Heart left ventricle (tissue), 16 donors: Measurements from ENCODE around the gene CUBN. TPM values are rescaled to one million over a fixed set of nuclear protein-coding genes. Genes with fewer than 3 reads are reported as not detected.

Experiments
- ATAC-seq, 4 donors: fragments of 200-7000 bp; cut with Tn5 transposase; one replicate each; pipeline ENCODE4 v1.9.1; 2020 to 2022; ENCODE audit warnings: moderate library complexity in 4 of 4, mild to moderate bottlenecking in 3 of 4, moderate number of reproducible peaks in 1 of 4
- DNase-seq, 5 donors: peaks; one replicate each; pipeline ENCODE4 v3.0.0-alpha.2; 2020
- H3K27ac ChIP-seq, 12 donors: fragments of 200-600 bp; sonication (generic) in 4 of 12; one replicate each; pipeline versions ENCODE4 v1.5.0 to v1.8.0; 2016 to 2022; ENCODE audit warnings: mild to moderate bottlenecking in 2 of 12
- H3K27me3 ChIP-seq, 9 donors: fragments of 200-600 bp; sonication (generic) in 2 of 9; one replicate each; pipeline versions ENCODE4 v1.5.1 to v1.8.0; 2016 to 2022; ENCODE audit warnings: mild to moderate bottlenecking in 3 of 9
- H3K36me3 ChIP-seq, 9 donors: fragments of 200-600 bp; sonication (generic) in 2 of 9; one replicate each; pipeline versions ENCODE4 v1.5.0 to v1.8.0; 2018 to 2022; ENCODE audit warnings: mild to moderate bottlenecking in 2 of 9
- H3K4me1 ChIP-seq, 12 donors: fragments of 200-600 bp; sonication (generic) in 4 of 12; one replicate each; pipeline versions ENCODE4 v1.5.0 to v1.8.0; 2016 to 2022; ENCODE audit warnings: mild to moderate bottlenecking in 3 of 12
- H3K4me3 ChIP-seq, 12 donors: fragments of 200-600 bp; sonication (generic) in 4 of 12; one replicate each; pipeline versions ENCODE4 v1.5.0 to v1.8.0; 2017 to 2022; ENCODE audit warnings: mild to moderate bottlenecking in 9 of 12, moderate library complexity in 4 of 12
- H3K9me3 ChIP-seq, 12 donors: fragments of 200-600 bp; sonication (generic) in 4 of 12; one replicate each; pipeline versions ENCODE4 v1.5.0 to v1.8.0; 2016 to 2022; ENCODE audit warnings: mild to moderate bottlenecking in 1 of 12
- CTCF ChIP-seq, 12 donors: fragments of 200-600 bp; sonication (generic) in 4 of 12; IDR thresholded peaks; one replicate each; pipeline versions ENCODE4 v1.5.0 to v1.8.0; 2018 to 2022; ENCODE audit warnings: antibody characterized with exemption in 12 of 12, mild to moderate bottlenecking in 5 of 12
- POLR2A ChIP-seq, 2 donors: fragments of 450-650 bp; IDR thresholded peaks; one replicate each; pipeline ENCODE4 v1.6.1; 2017; ENCODE audit warnings: antibody characterized with exemption in 2 of 2, mild to moderate bottlenecking in 2 of 2, moderate library complexity in 2 of 2
- WGBS, 4 donors: extraction: QIAGEN DNeasy Blood & Tissue Kit in 2 of 4; methylation state at CpG; one replicate each; pipeline versions ENCODE4 v1.1.5 to v1.1.7; 2013 to 2018; 5-methylcytosine and 5-hydroxymethylcytosine counted together
- intact Hi-C, 10 donors: fragments of 100-400 bp; cut with DNase I; formaldehyde crosslinking; loops; one replicate each; pipeline versions ENCODE4 v1.11.1 to v1.14.2; 2022
- polyA plus RNA-seq, 2 donors: library from polyadenylated mRNA; stranded (reverse); fragments of 200-250 nt; gene quantifications; one replicate each; pipeline ENCODE4 v1.2.3, GENCODE V29; 2013
- total RNA-seq, 9 donors: library from RNA; depleted of rRNA in 2 of 9; stranded (reverse); fragments of >200 nt in 2 of 9; fragmentation: NEBNext Ultra II Directional in 3 of 9; extraction: Animal tissue kit (Norgen Biotek cat#: 25700) in 3 of 9; gene quantifications; one replicate each; pipeline versions ENCODE4 v1.1.0 to v1.2.4, GENCODE V29; 2016 to 2023
- donor health status: ischemic (EF 13 %, LVEDD 7.1; RV severe dilation, severe dysfunction).
- donor health status: healthy with polysubstance abuse.
- donor health status: DM: no; HTN: yes; CAD: no.
- donor health status: DM: no; HTN: no; CAD: no.
- donor health status: ischemic (EF 25% LVEDD 6.9; RV normal size, moderate dysfunction).
- donor health status: ischemic (EF 25% LVEDD 5.7; RV mildly dilated, moderate dysfunction).
- donor health status: healthy.
- donor health status: DM: yes; HTN: yes; CAD: no.
- donor health status: ischemic (EF 35%, LVEDD 5.7; RV mildly dilated, moderate dysfunction).
- donor health status: nonischemic (EF 11% LVEDD 7.7; RV severe dilation, severe dysfunction).
- donor health status: DM: yes; HTN: yes; CAD: no.
- donor health status: PGD.
- donor health status: ischemic (EF 29% LVEDD 5.4; RV normal size, mild dysfunction).
- donor health status: nonischemic (EF 23%, LVEDD 6.1; RV moderate dilation, normal function).

Gene CUBN
- total and polyA plus RNA-seq, 11 donors: 0.07 to 1.5 (median 0.44) TPM

GRCh38 chr10:17147884-17148489, 18.4 kb upstream of the CUBN start:
- intact Hi-C loops: no loop called here
- H3K4me3 ChIP-seq: no peak overlapping the region
- no peak overlapping the region for H3K27ac ChIP-seq
- WGBS, 4 donors: 80 to 90% (median 88%) methylated on average over 5 of the region's 5 CpGs
- no peaks in the 10 kb centered on the region for H3K9me3 ChIP-seq
- H3K27me3 ChIP-seq: no peaks in the 10 kb centered on the region
- H3K36me3 ChIP-seq: peaks cover 0 to under 1% (median 0%) of the 10 kb centered on the region in 9 donors
- TF ChIP-seq CTCF (IDR thresholded peaks at IDR 0.05) (no peak), POLR2A (IDR thresholded peaks at IDR 0.05) (no peak)
- DNase-seq: no peak
- ATAC-seq: no peak
- H3K4me1 ChIP-seq: no peaks in the 10 kb centered on the region

- DNase-seq (no peak), ATAC-seq (no peak)
- H3K36me3 ChIP-seq: no peaks in the 10 kb centered on the region
- intact Hi-C loops: no loop called here
- H3K4me1 ChIP-seq: no peaks in the 10 kb centered on the region
- no peak for TF ChIP-seq POLR2A (IDR thresholded peaks at IDR 0.05)
- TF ChIP-seq CTCF (IDR thresholded peaks at IDR 0.05): no peak
- H3K4me3 ChIP-seq: no peak overlapping the region
- no peak overlapping the region for H3K27ac ChIP-seq
- H3K27me3 ChIP-seq: no peaks in the 10 kb centered on the region
- 94 to 97% (median 95%) methylated on average over 3 of the region's 3 CpGs for WGBS, 4 donors
- no peaks in the 10 kb centered on the region for H3K9me3 ChIP-seq
Measured at GRCh38 chr10:17146892-17147291, 17.3 kb upstream of the CUBN start.

GRCh38 chr10:17145239-17145638, 15.6 kb upstream of the CUBN start:
- DNase-seq (no peak), ATAC-seq (no peak)
- intact Hi-C loops: no loop called here
- no peak for TF ChIP-seq POLR2A (IDR thresholded peaks at IDR 0.05)
- TF ChIP-seq CTCF (IDR thresholded peaks at IDR 0.05): no peak
- Histone ChIP-seq H3K9me3 (no peaks in the 10 kb centered on the region), H3K4me1 (no peaks in the 10 kb centered on the region), H3K4me3 (no peak overlapping the region), H3K27ac (no peak overlapping the region), H3K36me3 (no peaks in the 10 kb centered on the region), H3K27me3 (no peaks in the 10 kb centered on the region)
- WGBS, 4 donors: 95 to 100% (median 98%) methylated on average over 1 of the region's 1 CpG

- Histone ChIP-seq H3K27me3 (no peaks in the 10 kb centered on the region), H3K4me3 (no peak overlapping the region), H3K27ac (no peak overlapping the region), H3K4me1 (no peaks in the 10 kb centered on the region), H3K9me3 (no peaks in the 10 kb centered on the region), H3K36me3 (no peaks in the 10 kb centered on the region)
- intact Hi-C loops: no loop called here
- no peak for ATAC-seq
- no peak for TF ChIP-seq CTCF (IDR thresholded peaks at IDR 0.05)
- no peak for TF ChIP-seq POLR2A (IDR thresholded peaks at IDR 0.05)
- DNase-seq: no peak
- 93 to 96% (median 94%) methylated on average over 5 of the region's 5 CpGs for WGBS, 4 donors
Measured at GRCh38 chr10:17144757-17145156, 15.1 kb upstream of the CUBN start.
